H9 (cell line): Measurements from ENCODE around the gene NTRK2. TPM values are rescaled to one million over a fixed set of nuclear protein-coding genes. Genes with fewer than 3 reads are reported as not detected.
A peak's percentile ranks its signal among the peaks of the same experiment; 100 is the strongest.

Experiments
- DNase-seq: peaks from one replicate; pipeline ENCODE4 v3.0.0-alpha.2; 2017
- H2AFZ ChIP-seq: one replicate; pipeline ENCODE4 v1.6.1; 2013; ENCODE audit warnings: mild to moderate bottlenecking, low read length, control low read depth, moderate library complexity
- H2AK5ac ChIP-seq: 2 replicates; pipeline ENCODE4 v1.6.1; 2013; ENCODE audit warnings: low read length, control low read depth, mixed read lengths; ENCODE audit not compliant: insufficient read length
- H2BK120ac ChIP-seq: one replicate; pipeline ENCODE4 v1.6.1; 2013; ENCODE audit warnings: low read depth, mild to moderate bottlenecking, low read length, control low read depth, inconsistent platforms; ENCODE audit not compliant: poor library complexity, severe bottlenecking
- H2BK12ac ChIP-seq: 2 replicates; pipeline ENCODE4 v1.6.1; 2013; ENCODE audit warnings: low read length, control low read depth, mixed read lengths, low read depth; ENCODE audit not compliant: insufficient read length
- H2BK15ac ChIP-seq: 2 replicates; pipeline ENCODE4 v1.6.1; 2013; ENCODE audit warnings: low read depth, low read length, control low read depth
- H2BK20ac ChIP-seq: one replicate; pipeline ENCODE4 v1.6.1; 2013; ENCODE audit warnings: low read depth, mild to moderate bottlenecking, low read length, control low read depth, inconsistent platforms; ENCODE audit not compliant: poor library complexity, severe bottlenecking
- H2BK5ac ChIP-seq: 2 replicates; pipeline ENCODE4 v1.6.1; 2013; ENCODE audit warnings: low read length, control low read depth, mixed read lengths; ENCODE audit not compliant: insufficient read length
- H3K14ac ChIP-seq: 2 replicates; pipeline ENCODE4 v1.6.1; 2013; ENCODE audit warnings: low read length, control low read depth; ENCODE audit not compliant: insufficient read depth
- H3K18ac ChIP-seq: 2 replicates; pipeline ENCODE4 v1.6.1; 2013; ENCODE audit warnings: low read depth, mild to moderate bottlenecking, mixed read lengths, low read length, control low read depth; ENCODE audit not compliant: insufficient read length
- H3K23ac ChIP-seq: 2 replicates; pipeline ENCODE4 v1.6.1; 2013; ENCODE audit warnings: low read length, control low read depth, mixed read lengths, low read depth; ENCODE audit not compliant: insufficient read length
- H3K23me2 ChIP-seq: 2 replicates; pipeline ENCODE4 v1.6.1; 2013; ENCODE audit warnings: low read depth, mild to moderate bottlenecking, mixed read lengths, low read length, control low read depth; ENCODE audit not compliant: insufficient read length, poor library complexity, severe bottlenecking
- H3K27ac ChIP-seq: 2 replicates; pipeline ENCODE4 v1.5.1; 2013; ENCODE audit warnings: low read length, control low read depth, mixed read lengths, low read depth; ENCODE audit not compliant: insufficient read length
- H3K27me3 ChIP-seq: 2 replicates; pipeline ENCODE4 v1.6.1; 2013; ENCODE audit warnings: low read length, control low read depth, inconsistent platforms; ENCODE audit not compliant: insufficient read depth
- H3K4ac ChIP-seq: 2 replicates; pipeline ENCODE4 v1.6.1; 2013; ENCODE audit warnings: low read depth, mild to moderate bottlenecking, control low read depth, inconsistent platforms, low read length, moderate library complexity
- H3K4me1 ChIP-seq: 2 replicates; pipeline ENCODE4 v1.6.1; 2013; ENCODE audit warnings: low read length, control low read depth, inconsistent platforms; ENCODE audit not compliant: insufficient read depth
- H3K4me2 ChIP-seq: 2 replicates; pipeline ENCODE4 v1.6.1; 2013; ENCODE audit warnings: low read length, control low read depth, mixed read lengths; ENCODE audit not compliant: insufficient read length, insufficient read depth
- H3K56ac ChIP-seq: 2 replicates; pipeline ENCODE4 v1.6.1; 2013; ENCODE audit warnings: low read depth, mild to moderate bottlenecking, mixed read lengths, low read length, control low read depth; ENCODE audit not compliant: insufficient read length
- H3K79me1 ChIP-seq: 2 replicates; pipeline ENCODE4 v1.6.1; 2013; ENCODE audit warnings: low read depth, mild to moderate bottlenecking, moderate library complexity, low read length, control low read depth, inconsistent platforms; ENCODE audit not compliant: insufficient read depth, poor library complexity, severe bottlenecking
- H3K79me2 ChIP-seq: 2 replicates; pipeline ENCODE4 v1.6.1; 2013; ENCODE audit warnings: low read length, control low read depth, inconsistent platforms; ENCODE audit not compliant: insufficient read depth
- H3K9ac ChIP-seq: 2 replicates; pipeline ENCODE4 v1.6.1; 2013; ENCODE audit warnings: low read length, control low read depth, mixed read lengths; ENCODE audit not compliant: insufficient read length; ENCODE audit errors: extremely low read depth
- H3K9me3 ChIP-seq: one replicate; pipeline ENCODE4 v1.6.1; 2013; ENCODE audit warnings: low read depth, low read length, inconsistent platforms; ENCODE audit not compliant: control insufficient read depth
- H3T11ph ChIP-seq: one replicate; pipeline ENCODE4 v1.6.1; 2013; ENCODE audit warnings: mild to moderate bottlenecking, low read length, control low read depth, inconsistent platforms
- H4K20me1 ChIP-seq: one replicate; pipeline ENCODE4 v1.6.1; 2013; ENCODE audit not compliant: control insufficient read depth, insufficient read length, insufficient read depth
- H4K5ac ChIP-seq: 2 replicates; pipeline ENCODE4 v1.6.1; 2013; ENCODE audit warnings: low read depth, mild to moderate bottlenecking, mixed read lengths, low read length, control low read depth; ENCODE audit not compliant: insufficient read length
- H4K8ac ChIP-seq: replicated peaks from 2 replicates; pipeline ENCODE4 v1.6.1; 2013; ENCODE audit warnings: low read length, control low read depth, mixed read lengths, low read depth; ENCODE audit not compliant: insufficient read length
- H4K91ac ChIP-seq: 2 replicates; pipeline ENCODE4 v1.6.1; 2013; ENCODE audit warnings: low read depth, mild to moderate bottlenecking, moderate library complexity, mixed read lengths, low read length, control low read depth; ENCODE audit not compliant: insufficient read length
- H3K27ac Mint-ChIP-seq, 3 experiments: 2 replicates in 2 of 3; 3 replicates in 1 of 3; pipeline ENCODE4 v1.8.0; 2020 to 2021; ENCODE audit warnings: mixed read lengths in 3 of 3, mild to moderate bottlenecking in 1 of 3, moderate library complexity in 1 of 3
- H3K27me3 Mint-ChIP-seq: 2 replicates; pipeline ENCODE4 v1.8.0; 2021; ENCODE audit warnings: low read depth, mild to moderate bottlenecking, moderate library complexity, mixed read lengths
- H3K36me3 Mint-ChIP-seq, 3 experiments: 2 replicates in 2 of 3; 3 replicates in 1 of 3; pipeline ENCODE4 v1.8.0; 2020 to 2021; ENCODE audit warnings: low read depth in 3 of 3, mixed read lengths in 3 of 3; ENCODE audit not compliant: insufficient read depth in 1 of 3
- H3K4me1 Mint-ChIP-seq, 2 experiments: 2 replicates each; pipeline ENCODE4 v1.8.0; 2020; ENCODE audit warnings: mixed read lengths in 2 of 2
- H3K4me3 Mint-ChIP-seq, 2 experiments: 2 replicates in 1 of 2; 3 replicates in 1 of 2; pipeline ENCODE4 v1.8.0; 2020 to 2021; ENCODE audit warnings: mild to moderate bottlenecking in 2 of 2, mixed read lengths in 2 of 2, moderate library complexity in 1 of 2
- H3K9me3 Mint-ChIP-seq, 2 experiments: 2 replicates in 1 of 2; 3 replicates in 1 of 2; pipeline ENCODE4 v1.8.0; 2020; ENCODE audit warnings: mild to moderate bottlenecking in 2 of 2, mixed read lengths in 2 of 2, moderate library complexity in 1 of 2
- CTCF ChIP-seq: fragments of 200-600 bp; sonication (generic); conservative IDR thresholded peaks from 3 replicates; pipeline ENCODE4 v1.8.0; 2021; ENCODE audit warnings: antibody characterized with exemption, mild to moderate bottlenecking
- WGBS: extraction: QIAGEN DNeasy Blood & Tissue Kit; methylation state at CpG from one replicate; pipeline ENCODE4 v1.1.7; 2013; ENCODE audit warnings: missing lambda C conversion rate, low lambda C conversion rate, mixed read lengths; ENCODE audit not compliant: insufficient read length; ENCODE audit errors: extremely low coverage; 5-methylcytosine and 5-hydroxymethylcytosine counted together
- total RNA-seq: library from RNA; stranded (reverse); gene quantifications from 2 replicates; pipeline ENCODE4 v1.2.1, GENCODE V29; 2021

The NTRK2 gene
- total RNA-seq, 1 experiment from 2014 or later, result 0.02 TPM

DNA sequence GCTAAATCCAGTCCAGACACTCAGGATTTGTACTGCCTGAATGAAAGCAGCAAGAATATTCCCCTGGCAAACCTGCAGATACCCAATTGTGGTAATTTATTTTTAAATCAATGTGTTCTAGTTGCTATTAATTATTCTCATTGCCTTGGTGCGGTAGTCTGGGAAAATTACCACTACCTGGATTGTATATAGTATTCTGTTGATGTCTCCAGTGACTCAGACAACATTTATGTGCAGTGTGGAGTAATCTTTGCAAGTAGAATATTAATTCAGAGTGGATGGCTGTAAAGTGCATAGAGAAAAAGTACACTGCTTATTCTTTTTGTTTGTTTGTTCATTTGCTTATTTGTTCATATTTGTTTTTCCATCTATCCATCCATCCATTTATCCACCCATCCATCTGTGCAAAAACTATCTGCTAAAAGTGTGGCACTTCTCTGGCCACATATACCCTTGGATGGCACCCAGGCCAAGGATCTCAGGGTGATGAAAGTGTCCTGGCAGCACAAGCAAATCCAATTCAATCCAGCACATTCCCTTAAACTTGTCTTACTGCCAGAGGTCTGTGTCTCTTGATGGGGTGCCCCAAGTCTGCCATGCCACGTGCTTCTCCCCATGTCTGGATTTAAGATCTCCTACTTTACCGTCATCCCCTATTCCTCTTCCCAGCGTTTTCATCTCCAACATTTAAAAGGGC lies 41.3 kb downstream of the NTRK2 start:
- H3K9me3 Mint-ChIP-seq, result peaks cover 0 to 3% of the 10 kb centered on the region in 2 experiments; a peak in 1 of 5 replicates
- TF ChIP-seq CTCF, result no peak
- WGBS, result no CpG with 5 or more reads among the region's 4 CpGs

More for the DNA sequence above, 41.3 kb downstream of the NTRK2 start:
- Histone ChIP-seq H3K27me3 (no peaks in the 10 kb centered on the region), H4K8ac (no peak overlapping the region), H2AFZ (no peak overlapping the region), H3K18ac (no peak overlapping the region), H2AK5ac (no peak overlapping the region), H3K23me2 (no peaks in the 10 kb centered on the region), H2BK5ac (no peak overlapping the region), H4K5ac (no peak overlapping the region), H3K4ac (no peak overlapping the region), H3K27ac (no peak overlapping the region), H3K4me1 (no peaks in the 10 kb centered on the region; the same call in 1 of the 2 replicates), H2BK15ac (no peak overlapping the region), H2BK120ac (no peak overlapping the region), H2BK12ac (no peak overlapping the region), H3K56ac (no peak overlapping the region), H4K91ac (no peak overlapping the region), H3K4me2 (no peak overlapping the region), H4K20me1 (no peaks in the 10 kb centered on the region), H3K9me3 (no peaks in the 10 kb centered on the region), H3K9ac (no peak overlapping the region), H3T11ph (no peak overlapping the region), H3K23ac (no peak overlapping the region), H3K14ac (no peak overlapping the region), H3K79me1 (no peaks in the 10 kb centered on the region), H2BK20ac (no peak overlapping the region), H3K79me2 (no peaks in the 10 kb centered on the region)
- H3K27ac Mint-ChIP-seq, result peak overlapping the region in 1 of 3 experiments; percentile 29; a peak in 1 of 7 replicates
- peaks cover 43 to 47% of the 10 kb centered on the region in 2 experiments for H3K4me1 Mint-ChIP-seq
- no peaks in the 10 kb centered on the region; a peak in 1 of 7 replicates for H3K36me3 Mint-ChIP-seq
- H3K4me3 Mint-ChIP-seq, result no peak overlapping the region
- DNase-seq, result no peak
- H3K27me3 Mint-ChIP-seq, result peaks cover 2% of the 10 kb centered on the region; the same call in 1 of the 2 replicates
